Smooth muscle cell (in vitro differentiated cells): ENCODE measurements around the gene ATP8A2. TPM values are rescaled to one million over a fixed set of nuclear protein-coding genes. Genes with fewer than 3 reads are reported as not detected.

Experiments
- DNase-seq: peaks from one replicate; lab custom pipeline; 2025; ENCODE audit not compliant: unreplicated experiment; lab: John Stamatoyannopoulos, UW
- H2AFZ ChIP-seq: fragments of 200-600 bp; sonication (generic); 2 replicates; pipeline ENCODE4 v1.6.0; 2016; ENCODE audit warnings: antibody characterized with exemption, low read depth, mild to moderate bottlenecking
- H3F3A ChIP-seq: fragments of 200-600 bp; sonication (generic); 2 replicates; pipeline ENCODE4 v1.6.0; 2017; ENCODE audit warnings: antibody characterized with exemption, low read depth
- H3K27ac ChIP-seq: fragments of 200-600 bp; sonication (generic); 2 replicates; pipeline ENCODE4 v1.5.1; 2016; ENCODE audit warnings: low read depth, mild to moderate bottlenecking
- H3K27me3 ChIP-seq: fragments of 200-600 bp; sonication (generic); 2 replicates; pipeline ENCODE4 v1.6.1; 2016; ENCODE audit warnings: low read depth, mild to moderate bottlenecking
- H3K36me3 ChIP-seq: fragments of 200-600 bp; sonication (generic); 2 replicates; pipeline ENCODE4 v1.5.1; 2016; ENCODE audit warnings: low read depth
- H3K4me1 ChIP-seq: fragments of 200-600 bp; sonication (generic); 2 replicates; pipeline ENCODE4 v1.5.1; 2016; ENCODE audit warnings: low read depth
- H3K4me2 ChIP-seq: fragments of 200-600 bp; sonication (generic); 2 replicates; pipeline ENCODE4 v1.6.0; 2016; ENCODE audit warnings: mild to moderate bottlenecking
- H3K4me3 ChIP-seq: fragments of 200-600 bp; sonication (generic); 2 replicates; pipeline ENCODE4 v1.5.1; 2016; ENCODE audit warnings: mild to moderate bottlenecking
- H3K79me2 ChIP-seq: fragments of 200-600 bp; sonication (generic); 2 replicates; pipeline ENCODE4 v1.6.0; 2016; ENCODE audit warnings: low read depth, mild to moderate bottlenecking
- H3K9ac ChIP-seq: fragments of 200-600 bp; sonication (generic); 2 replicates; pipeline ENCODE4 v1.6.0; 2016; ENCODE audit warnings: low read depth
- H3K9me3 ChIP-seq: fragments of 200-600 bp; sonication (generic); replicated peaks from 2 replicates; pipeline ENCODE4 v1.5.1; 2016; ENCODE audit warnings: low read depth
- H4K20me1 ChIP-seq: fragments of 200-600 bp; sonication (generic); 2 replicates; pipeline ENCODE4 v1.6.0; 2016; ENCODE audit warnings: low read depth
- CTCF ChIP-seq: fragments of 200-600 bp; sonication (generic); IDR thresholded peaks from 2 replicates; pipeline ENCODE4 v1.5.1; 2017; ENCODE audit warnings: borderline replicate concordance, mild to moderate bottlenecking, antibody characterized with exemption; ENCODE audit not compliant: insufficient read depth, poor library complexity, severe bottlenecking
- WGBS: methylation state at CpG from one replicate; pipeline ENCODE4 v1.1.7; 2016; ENCODE audit warnings: low lambda C conversion rate; 5-methylcytosine and 5-hydroxymethylcytosine counted together
- polyA plus RNA-seq: library from polyadenylated mRNA; unstranded; fragments of >200 nt; fragmentation: Nextera tagmentation; extraction: Ambion mirVana; gene quantifications from 2 replicates; pipeline ENCODE4 v1.2.1, GENCODE V29; 2016
- total RNA-seq: library from RNA; depleted of rRNA; stranded (reverse); fragments of >200 nt; gene quantifications from 2 replicates; pipeline ENCODE4 v1.2.3, GENCODE V29; 2014

Gene ATP8A2
- total and polyA plus RNA-seq, 2 experiments from 2014 or later = under 0.01 to 0.06 TPM

GRCh38 chr13:25579221-25579620 is 207.4 kb downstream of the ATP8A2 start:
- Histone ChIP-seq H3K27me3 (peaks cover 22% of the 10 kb centered on the region), H3F3A (no peaks in the 10 kb centered on the region), H3K36me3 (no peaks in the 10 kb centered on the region), H3K4me1 (peaks cover 12% of the 10 kb centered on the region), H4K20me1 (no peaks in the 10 kb centered on the region), H3K4me3 (no peak overlapping the region), H3K4me2 (no peak overlapping the region), H3K79me2 (no peaks in the 10 kb centered on the region), H3K9me3 (no peaks in the 10 kb centered on the region), H3K9ac (no peak overlapping the region), H3K27ac (no peak overlapping the region), H2AFZ (no peak overlapping the region)
- 96% methylated on average over 8 of the region's 8 CpGs for WGBS
- no peak for TF ChIP-seq CTCF
- DNase-seq = no peak

DNA sequence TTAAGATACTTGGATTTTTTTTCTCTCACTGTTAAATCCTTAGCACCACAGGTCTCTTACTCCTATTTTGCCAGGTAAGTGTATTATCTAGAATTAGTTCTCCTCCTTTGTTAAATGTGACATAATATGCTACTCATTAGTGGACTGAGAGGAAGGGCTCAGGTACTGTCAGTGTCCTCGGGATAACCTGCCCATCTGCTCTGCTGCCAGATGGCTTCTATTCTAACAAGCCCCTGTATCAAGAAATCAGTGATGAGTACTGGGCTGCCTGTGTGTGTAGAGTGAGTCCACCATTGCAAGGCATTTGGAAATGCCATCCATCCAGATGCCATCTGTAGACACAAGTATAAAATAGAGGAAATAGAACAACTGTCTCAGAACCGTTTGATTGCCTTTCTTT is 209.6 kb downstream of the ATP8A2 start:
- Histone ChIP-seq H4K20me1 (no peaks in the 10 kb centered on the region), H3K4me3 (no peak overlapping the region), H3K4me2 (no peak overlapping the region), H3K4me1 (peaks cover 7% of the 10 kb centered on the region), H3K27me3 (peaks cover 28% of the 10 kb centered on the region), H3F3A (no peaks in the 10 kb centered on the region), H3K79me2 (no peaks in the 10 kb centered on the region), H3K36me3 (no peaks in the 10 kb centered on the region), H2AFZ (no peak overlapping the region), H3K27ac (no peak overlapping the region), H3K9ac (no peak overlapping the region), H3K9me3 (no peaks in the 10 kb centered on the region)
- WGBS = 87% methylated on average over 2 of the region's 2 CpGs
- no peak for DNase-seq
- no peak for TF ChIP-seq CTCF

- Histone ChIP-seq H3K4me1 (peaks cover 7% of the 10 kb centered on the region), H3K36me3 (no peaks in the 10 kb centered on the region), H4K20me1 (no peaks in the 10 kb centered on the region), H3K4me3 (no peak overlapping the region), H3K4me2 (no peak overlapping the region), H3K9ac (no peak overlapping the region), H3F3A (no peaks in the 10 kb centered on the region), H3K27me3 (peaks cover 35% of the 10 kb centered on the region), H3K9me3 (no peaks in the 10 kb centered on the region), H2AFZ (no peak overlapping the region), H3K27ac (no peak overlapping the region), H3K79me2 (no peaks in the 10 kb centered on the region)
- no peak for TF ChIP-seq CTCF
- WGBS = 68% methylated on average over 6 of the region's 6 CpGs
- DNase-seq = no peak
Observed at GRCh38 chr13:25584087-25584486, 212.3 kb downstream of the ATP8A2 start.

DNA sequence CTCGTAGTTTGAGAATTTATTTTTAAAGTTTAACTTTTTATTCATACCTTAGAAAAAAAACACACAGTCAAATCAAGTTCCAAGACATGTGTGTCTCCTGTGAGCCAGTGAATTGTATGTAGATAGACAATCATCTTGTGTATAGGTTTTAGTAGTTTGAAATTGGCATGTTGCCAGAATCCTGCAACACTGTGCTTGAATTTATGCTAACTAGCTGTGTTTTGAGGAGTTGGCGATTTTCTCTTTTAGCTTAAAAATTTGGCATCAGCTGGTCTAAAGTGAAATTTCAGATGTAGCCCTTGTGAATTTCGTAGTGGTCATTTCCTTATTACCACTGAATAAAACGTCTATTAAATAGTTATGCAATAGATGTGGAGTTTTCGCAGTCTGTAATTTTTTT is 213.2 kb downstream of the ATP8A2 start:
- Histone ChIP-seq H4K20me1 (no peaks in the 10 kb centered on the region), H3K27me3 (peaks cover 37% of the 10 kb centered on the region), H2AFZ (no peak overlapping the region), H3K79me2 (no peaks in the 10 kb centered on the region), H3K4me2 (no peak overlapping the region), H3K4me1 (peaks cover 6% of the 10 kb centered on the region), H3K27ac (no peak overlapping the region), H3K4me3 (no peak overlapping the region), H3F3A (no peaks in the 10 kb centered on the region), H3K9ac (no peak overlapping the region), H3K36me3 (no peaks in the 10 kb centered on the region), H3K9me3 (no peaks in the 10 kb centered on the region)
- TF ChIP-seq CTCF = no peak
- no peak for DNase-seq
- 85% methylated on average over 5 of the region's 5 CpGs for WGBS
